ENCODE results near the gene CHN2.

DNA sequence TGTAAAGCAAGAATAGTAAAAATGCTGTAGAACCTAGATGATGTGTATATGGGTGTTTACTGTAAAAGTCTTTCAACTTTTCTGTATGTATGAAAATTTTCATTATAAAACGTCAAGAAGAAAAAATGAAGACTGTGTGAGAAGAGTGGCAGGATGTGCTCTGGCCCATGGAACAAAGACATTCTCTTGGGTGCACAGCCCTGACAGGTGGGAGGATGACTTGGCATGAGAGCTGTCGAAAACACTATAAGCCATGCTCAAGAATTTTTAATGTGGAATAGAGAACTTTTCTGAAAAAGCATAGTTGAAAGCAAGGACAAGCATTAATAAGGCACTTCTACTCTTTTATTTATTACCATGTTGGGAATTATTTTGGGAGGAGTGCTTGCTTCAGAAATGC lies 185.0 kb downstream of the CHN2 start:
- TF ChIP-seq, protein P1, sequence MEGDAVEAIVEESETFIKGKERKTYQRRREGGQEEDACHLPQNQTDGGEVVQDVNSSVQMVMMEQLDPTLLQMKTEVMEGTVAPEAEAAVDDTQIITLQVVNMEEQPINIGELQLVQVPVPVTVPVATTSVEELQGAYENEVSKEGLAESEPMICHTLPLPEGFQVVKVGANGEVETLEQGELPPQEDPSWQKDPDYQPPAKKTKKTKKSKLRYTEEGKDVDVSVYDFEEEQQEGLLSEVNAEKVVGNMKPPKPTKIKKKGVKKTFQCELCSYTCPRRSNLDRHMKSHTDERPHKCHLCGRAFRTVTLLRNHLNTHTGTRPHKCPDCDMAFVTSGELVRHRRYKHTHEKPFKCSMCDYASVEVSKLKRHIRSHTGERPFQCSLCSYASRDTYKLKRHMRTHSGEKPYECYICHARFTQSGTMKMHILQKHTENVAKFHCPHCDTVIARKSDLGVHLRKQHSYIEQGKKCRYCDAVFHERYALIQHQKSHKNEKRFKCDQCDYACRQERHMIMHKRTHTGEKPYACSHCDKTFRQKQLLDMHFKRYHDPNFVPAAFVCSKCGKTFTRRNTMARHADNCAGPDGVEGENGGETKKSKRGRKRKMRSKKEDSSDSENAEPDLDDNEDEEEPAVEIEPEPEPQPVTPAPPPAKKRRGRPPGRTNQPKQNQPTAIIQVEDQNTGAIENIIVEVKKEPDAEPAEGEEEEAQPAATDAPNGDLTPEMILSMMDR (IDR thresholded peaks at IDR 0.05) = no peak
- TF ChIP-seq EP300 (IDR thresholded peaks at IDR 0.05; ENCODE audit: low read depth) = no peak
- no peak for TF ChIP-seq POLR2AphosphoS5 (IDR thresholded peaks at IDR 0.05)
- no peak for TF ChIP-seq POLR2A (IDR thresholded peaks at IDR 0.05)

Measured in transverse colon (tissue), 4 donors.